OCI-LY7 (cell line): ENCODE data around the gene MPPED1. TPM values are rescaled to one million over a fixed set of nuclear protein-coding genes. Genes with fewer than 3 reads are reported as not detected.

ENCODE experiments used
- BruUV-seq: library from RNA; stranded (reverse); fragments of 400-500 nt; replicated peaks from 2 replicates; lab custom pipeline; 2021; lab: Mats Ljungman, UMichigan
- CTCF ChIA-PET: fragments of 300-600 bp; sonication (Branson Sonifier 250); formaldehyde crosslinking; loops from one replicate; lab custom pipeline; 2022; ENCODE audit warnings: antibody characterized with exemption; ENCODE audit not compliant: unreplicated experiment; lab: Charles Lee
- POLR2A ChIA-PET: fragments of 300-600 bp; sonication (Branson Sonifier 250); formaldehyde crosslinking; loops from one replicate; lab custom pipeline; 2022; ENCODE audit warnings: antibody characterized with exemption; lab: Charles Lee
- DNase-seq: peaks from one replicate; pipeline ENCODE4 v3.0.0-alpha.2; 2015; ENCODE audit warnings: low spot score
- H2AFZ ChIP-seq: fragments of 200-600 bp; sonication (generic), shearing (Covaris generic); 2 replicates; pipeline ENCODE4 v1.6.1; 2014; ENCODE audit warnings: mild to moderate bottlenecking, antibody characterized with exemption, low read length, moderate library complexity
- H3K27ac ChIP-seq: fragments of 200-600 bp; sonication (generic); 2 replicates; pipeline ENCODE4 v1.5.1; 2014; ENCODE audit warnings: mixed run types, low read depth, mild to moderate bottlenecking, moderate library complexity, low read length, inconsistent platforms; ENCODE audit not compliant: poor library complexity, severe bottlenecking
- H3K36me3 ChIP-seq: fragments of 200-600 bp; sonication (generic); 2 replicates; pipeline ENCODE4 v1.6.1; 2014; ENCODE audit warnings: mild to moderate bottlenecking, antibody characterized with exemption, low read length, moderate library complexity, mixed read lengths; ENCODE audit not compliant: insufficient read depth
- H3K4me1 ChIP-seq: fragments of 200-600 bp; sonication (generic); 2 replicates; pipeline ENCODE4 v1.5.1; 2014; ENCODE audit warnings: mild to moderate bottlenecking, low read length; ENCODE audit not compliant: insufficient read depth, poor library complexity, severe bottlenecking
- H3K4me2 ChIP-seq: fragments of 200-600 bp; sonication (generic); 2 replicates; pipeline ENCODE4 v1.6.1; 2014; ENCODE audit warnings: mild to moderate bottlenecking, low read length
- H3K4me3 ChIP-seq: fragments of 200-600 bp; sonication (generic); 2 replicates; pipeline ENCODE4 v1.5.1; 2014; ENCODE audit warnings: mild to moderate bottlenecking, low read depth, low read length; ENCODE audit not compliant: poor library complexity, severe bottlenecking
- H3K79me2 ChIP-seq: fragments of 200-600 bp; sonication (generic); 2 replicates; pipeline ENCODE4 v1.6.1; 2016; ENCODE audit warnings: low read depth, mild to moderate bottlenecking, low read length, moderate library complexity, mixed read lengths; ENCODE audit not compliant: insufficient read depth
- H3K9me2 ChIP-seq: fragments of 200-600 bp; sonication (generic); 2 replicates; pipeline ENCODE4 v1.6.1; 2016; ENCODE audit warnings: mild to moderate bottlenecking, low read length, mixed read lengths; ENCODE audit not compliant: insufficient read depth
- H3K9me3 ChIP-seq: fragments of 200-600 bp; sonication (generic); 2 replicates; pipeline ENCODE4 v1.6.1; 2014; ENCODE audit warnings: mild to moderate bottlenecking, mixed run types, low read length, mixed read lengths
- H4K20me1 ChIP-seq: fragments of 200-600 bp; sonication (generic); 2 replicates; pipeline ENCODE4 v1.6.1; 2014; ENCODE audit warnings: mild to moderate bottlenecking, antibody characterized with exemption, low read length, moderate library complexity, mixed read lengths; ENCODE audit not compliant: insufficient read depth
- EZH2phosphoT487 ChIP-seq: fragments of 200-600 bp; sonication (generic); IDR thresholded peaks from 2 replicates; pipeline ENCODE4 v1.6.1; 2018; ENCODE audit warnings: low read depth, borderline replicate concordance, mild to moderate bottlenecking, mixed run types, antibody characterized with exemption, low read length, moderate library complexity, mixed read lengths
- intact Hi-C: fragments of 100-400 bp; cut with micrococcal nuclease; formaldehyde crosslinking; loops from one replicate; pipeline ENCODE4 v1.10.0; 2022; ENCODE audit not compliant: unreplicated experiment
- total RNA-seq, 2 experiments: library from RNA; depleted of rRNA in 1 of 2; stranded (reverse); fragments of >200 nt in 1 of 2; shearing (Covaris generic) in 1 of 2; gene quantifications; 2 replicates each; pipeline ENCODE4 v1.2.3, GENCODE V29; 2014 to 2022
- TF ChIP-seq, protein P1 (sequence below): fragments of 200-600 bp; sonication (generic); conservative IDR thresholded peaks from 2 replicates; pipeline ENCODE4 v1.5.1; 2014; ENCODE audit warnings: mild to moderate bottlenecking, antibody characterized with exemption, low read length, moderate library complexity, mixed read lengths

MPPED1 gene
- total RNA-seq, 2 experiments from 2014 or later = not detected

DNA sequence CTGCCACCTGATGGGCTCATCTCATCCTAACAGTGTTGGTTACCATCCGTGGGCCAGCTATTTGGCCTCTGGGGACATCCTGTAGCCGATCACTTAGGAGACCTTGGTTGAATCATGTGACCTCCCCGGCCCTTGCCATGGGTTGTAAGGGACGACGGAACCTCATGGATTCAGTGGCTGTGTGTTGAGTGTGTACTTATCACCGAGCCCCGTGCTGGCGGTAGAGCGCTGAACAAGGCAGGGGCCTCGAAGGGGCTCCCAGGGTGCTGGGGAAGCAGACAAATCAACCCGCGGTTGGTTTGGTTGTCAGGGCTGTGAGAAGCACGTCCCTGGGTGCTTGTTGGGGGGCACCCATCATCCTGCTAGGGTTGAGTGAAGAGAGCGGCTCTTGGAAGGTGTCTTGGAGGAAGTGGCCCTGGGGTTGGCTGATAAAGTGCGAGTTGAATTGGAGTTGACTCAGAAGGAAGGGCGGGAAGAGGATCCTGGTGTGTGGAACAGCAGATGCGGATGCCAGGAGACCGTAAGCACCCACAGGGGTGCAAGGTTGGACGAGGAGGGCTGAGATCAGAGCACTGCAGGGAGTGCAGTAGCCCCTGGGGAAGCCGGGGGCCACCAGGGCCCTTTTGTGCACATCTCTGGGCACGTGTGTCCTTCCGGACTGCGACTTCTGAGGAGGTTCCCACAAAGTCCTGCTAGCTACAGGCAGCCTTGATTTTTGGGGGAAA lies 53.6 kb downstream of the MPPED1 start:
- Histone ChIP-seq H3K79me2 (no peaks in the 10 kb centered on the region), H4K20me1 (no peaks in the 10 kb centered on the region), H3K9me2 (no peaks in the 10 kb centered on the region), H3K4me2 (no peak overlapping the region), H3K4me1 (no peaks in the 10 kb centered on the region), H2AFZ (no peak overlapping the region), H3K36me3 (no peaks in the 10 kb centered on the region), H3K4me3 (no peak overlapping the region), H3K27ac (no peak overlapping the region), H3K9me3 (no peaks in the 10 kb centered on the region)
- DNase-seq = no peak
- TF ChIP-seq, protein P1, sequence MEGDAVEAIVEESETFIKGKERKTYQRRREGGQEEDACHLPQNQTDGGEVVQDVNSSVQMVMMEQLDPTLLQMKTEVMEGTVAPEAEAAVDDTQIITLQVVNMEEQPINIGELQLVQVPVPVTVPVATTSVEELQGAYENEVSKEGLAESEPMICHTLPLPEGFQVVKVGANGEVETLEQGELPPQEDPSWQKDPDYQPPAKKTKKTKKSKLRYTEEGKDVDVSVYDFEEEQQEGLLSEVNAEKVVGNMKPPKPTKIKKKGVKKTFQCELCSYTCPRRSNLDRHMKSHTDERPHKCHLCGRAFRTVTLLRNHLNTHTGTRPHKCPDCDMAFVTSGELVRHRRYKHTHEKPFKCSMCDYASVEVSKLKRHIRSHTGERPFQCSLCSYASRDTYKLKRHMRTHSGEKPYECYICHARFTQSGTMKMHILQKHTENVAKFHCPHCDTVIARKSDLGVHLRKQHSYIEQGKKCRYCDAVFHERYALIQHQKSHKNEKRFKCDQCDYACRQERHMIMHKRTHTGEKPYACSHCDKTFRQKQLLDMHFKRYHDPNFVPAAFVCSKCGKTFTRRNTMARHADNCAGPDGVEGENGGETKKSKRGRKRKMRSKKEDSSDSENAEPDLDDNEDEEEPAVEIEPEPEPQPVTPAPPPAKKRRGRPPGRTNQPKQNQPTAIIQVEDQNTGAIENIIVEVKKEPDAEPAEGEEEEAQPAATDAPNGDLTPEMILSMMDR = no peak
- TF ChIP-seq EZH2phosphoT487 = no peak
- intact Hi-C loops = no loop called here
- no TSS peak for BruUV-seq
- ChIA-PET CTCF (no interaction called here), POLR2A (no interaction called here)

DNA sequence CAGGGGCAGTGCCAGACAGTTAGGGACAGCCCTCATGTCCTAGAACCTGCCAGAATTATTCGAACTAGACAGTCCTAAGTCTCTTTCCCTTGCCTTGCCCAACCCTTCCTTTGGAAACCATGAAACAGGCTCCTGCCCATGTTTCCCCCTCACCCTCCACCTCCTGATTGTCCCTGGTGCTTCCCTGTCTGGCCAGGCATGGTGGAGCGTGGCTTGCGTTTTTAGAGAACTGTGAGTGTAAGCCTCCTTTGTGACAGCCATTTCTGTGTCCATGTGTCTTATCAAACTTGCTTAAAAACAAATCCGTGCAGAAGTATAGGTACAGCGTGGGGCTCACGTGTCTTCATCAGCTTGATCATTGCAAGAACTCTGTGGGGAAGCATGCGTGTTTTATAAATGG lies 54.9 kb downstream of the MPPED1 start:
- no peak overlapping the region for H2AFZ ChIP-seq
- intact Hi-C loops = no loop called here

More for the DNA sequence above, 54.9 kb downstream of the MPPED1 start:
- no peaks in the 10 kb centered on the region for H3K4me1 ChIP-seq
- H3K4me2 ChIP-seq = no peak overlapping the region
- ChIA-PET POLR2A (no interaction called here), CTCF (no interaction called here)
- no peak overlapping the region for H3K27ac ChIP-seq
- no peaks in the 10 kb centered on the region for H3K9me2 ChIP-seq
- H3K4me3 ChIP-seq = no peak overlapping the region
- no peak for TF ChIP-seq EZH2phosphoT487
- TF ChIP-seq, protein P1 = no peak
- no peaks in the 10 kb centered on the region for H3K9me3 ChIP-seq
- H3K36me3 ChIP-seq = no peaks in the 10 kb centered on the region
- H4K20me1 ChIP-seq = no peaks in the 10 kb centered on the region
- BruUV-seq = no TSS peak
- no peaks in the 10 kb centered on the region for H3K79me2 ChIP-seq
- no peak for DNase-seq
